NK-92 (cell line): ENCODE data around the gene LITAFD.
"Not testable (repeated sequence)": the region's sequence is repeated elsewhere in the genome, so short reads cannot be mapped to it uniquely, and the experiment has no call there.

Experiments used
- DNase-seq: peaks from one replicate; lab custom pipeline; 2025; ENCODE audit not compliant: unreplicated experiment; lab: John Stamatoyannopoulos, UW

LITAFD gene

DNA sequence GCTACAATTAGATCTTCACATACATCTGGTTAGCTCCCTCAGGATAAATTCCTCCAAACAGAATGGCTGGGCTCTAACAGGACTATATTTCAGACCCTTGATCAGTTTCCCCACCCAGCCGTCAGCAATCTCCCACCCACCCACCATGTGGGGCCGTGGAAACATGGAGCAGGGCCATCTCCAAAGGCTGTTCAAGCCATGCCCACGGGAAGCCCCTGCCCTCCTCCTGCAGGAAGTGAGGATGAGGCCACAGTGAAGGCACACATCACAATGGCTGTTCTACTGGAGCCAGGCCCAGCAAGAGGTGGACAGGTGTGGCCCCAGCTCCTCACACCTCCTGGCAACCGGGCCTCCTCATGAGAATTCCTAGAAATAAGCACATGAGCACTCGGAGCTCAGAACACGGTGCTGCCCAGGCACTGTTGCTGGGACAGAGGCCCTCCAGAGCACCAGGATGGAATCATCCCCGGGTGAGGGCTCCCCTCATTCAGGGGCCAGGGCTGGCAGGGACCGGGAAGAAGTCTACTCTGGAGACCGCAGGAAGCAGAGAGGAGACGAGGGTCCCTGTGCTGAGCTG, at the start of gene LITAFD:
LITAFD (plus strand) TSS at position 311 of the 577 bp plus-strand sequence. CDS start 2,005 bp downstream, outside the sequence.
- no peak for DNase-seq

DNA sequence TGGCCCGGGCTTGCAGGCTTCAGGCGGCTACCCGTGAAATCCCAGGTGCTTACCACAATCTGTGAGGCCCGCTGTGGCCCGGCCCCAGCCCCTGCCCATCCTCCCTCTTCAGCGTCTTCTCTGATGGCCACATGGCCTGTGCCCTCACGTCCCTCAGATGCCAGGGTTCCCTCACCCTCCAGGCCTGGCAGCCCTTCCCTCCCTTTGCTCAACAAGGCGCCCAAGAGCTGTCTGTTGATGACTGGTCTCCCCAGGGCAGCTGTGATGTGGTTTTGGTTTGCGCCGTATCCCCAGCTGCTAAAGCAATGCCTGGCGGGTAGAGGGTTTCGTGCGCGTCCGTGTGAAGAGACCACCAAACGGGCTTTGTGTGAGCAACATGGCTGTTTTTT, 49.4 kb upstream of the LITAFD start:
- no peak for DNase-seq

DNA sequence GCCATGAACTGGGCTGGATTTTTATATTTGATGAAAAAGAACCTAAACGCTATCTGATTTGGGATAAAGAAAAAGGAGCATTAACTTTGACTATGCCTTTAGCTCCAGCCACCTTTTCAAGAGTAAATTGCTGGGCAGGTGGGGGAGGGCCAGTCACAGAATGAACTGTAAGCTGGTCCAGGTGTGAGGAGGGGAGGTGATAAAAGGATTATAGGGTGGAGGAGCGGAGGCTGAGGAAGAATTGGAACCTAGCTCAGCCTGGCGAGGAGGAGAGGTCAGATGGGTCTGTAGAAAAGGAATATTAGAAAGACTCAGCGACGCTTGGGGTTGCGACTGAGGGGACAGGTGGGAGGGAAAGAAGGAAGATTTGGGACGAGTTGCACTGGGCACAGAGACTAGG, 45.4 kb upstream of the LITAFD start:
- DNase-seq, result not testable (repeated sequence)

DNA sequence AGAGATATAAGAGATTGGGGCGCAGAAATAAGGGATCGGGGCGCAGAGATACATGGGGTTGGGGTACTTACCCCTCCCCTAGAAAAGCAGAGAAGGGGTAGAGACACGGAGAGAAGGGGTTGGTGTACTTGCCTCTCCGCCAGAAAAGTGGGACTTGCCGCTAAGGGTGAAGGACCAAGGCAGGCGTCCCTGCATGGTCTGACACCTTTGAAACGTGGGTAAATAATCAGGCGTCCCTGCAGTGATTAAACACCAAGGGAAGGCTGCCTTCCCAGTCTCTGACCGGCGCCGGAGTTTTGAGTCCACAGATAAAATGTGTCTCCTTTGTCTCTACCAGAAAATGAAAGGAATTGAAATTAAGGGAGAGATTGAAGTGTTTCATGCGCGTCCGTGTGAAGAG, 44.6 kb upstream of the LITAFD start:
- not testable (repeated sequence) for DNase-seq

DNA sequence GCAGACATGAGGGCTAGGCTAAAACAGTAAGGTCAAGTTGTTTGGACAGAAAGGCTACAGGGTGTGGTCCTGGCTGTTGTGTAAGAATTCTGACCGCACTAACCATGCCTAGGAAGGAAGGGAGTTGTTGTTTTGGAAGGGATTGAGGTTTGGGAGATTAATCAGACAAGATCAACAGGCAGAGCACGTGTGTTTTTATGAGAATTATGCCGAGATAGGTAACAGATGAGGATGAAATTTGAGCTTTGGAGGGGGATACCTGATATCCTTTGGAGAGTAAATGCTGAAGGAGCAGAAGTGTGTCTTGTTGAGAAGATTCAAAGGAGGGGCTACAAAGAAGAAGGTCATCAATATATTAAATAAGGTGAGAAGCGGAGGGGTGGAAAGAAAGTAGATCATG, 40.1 kb upstream of the LITAFD start:
- not testable (repeated sequence) for DNase-seq

DNA sequence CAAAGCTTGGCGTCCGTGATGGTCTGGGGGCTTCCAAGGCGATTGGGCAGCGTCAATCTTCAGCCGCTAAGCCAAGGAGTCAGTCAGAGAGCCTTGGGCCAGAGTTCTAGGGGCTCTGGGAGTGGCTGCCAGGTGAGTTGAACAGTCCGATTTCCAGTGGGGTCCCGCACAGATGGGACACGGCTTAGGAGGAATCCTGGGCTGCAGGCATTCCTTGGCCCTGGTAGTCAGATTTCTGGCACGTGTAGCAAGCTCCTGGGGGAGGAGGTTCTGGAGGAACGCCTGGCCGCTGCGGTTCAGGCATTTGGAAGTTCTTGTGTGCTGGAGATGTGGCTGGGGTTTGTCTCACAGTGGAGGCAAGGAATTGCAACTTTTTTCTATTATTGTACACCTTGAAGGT, 38.9 kb upstream of the LITAFD start:
- not testable (repeated sequence) for DNase-seq

DNA sequence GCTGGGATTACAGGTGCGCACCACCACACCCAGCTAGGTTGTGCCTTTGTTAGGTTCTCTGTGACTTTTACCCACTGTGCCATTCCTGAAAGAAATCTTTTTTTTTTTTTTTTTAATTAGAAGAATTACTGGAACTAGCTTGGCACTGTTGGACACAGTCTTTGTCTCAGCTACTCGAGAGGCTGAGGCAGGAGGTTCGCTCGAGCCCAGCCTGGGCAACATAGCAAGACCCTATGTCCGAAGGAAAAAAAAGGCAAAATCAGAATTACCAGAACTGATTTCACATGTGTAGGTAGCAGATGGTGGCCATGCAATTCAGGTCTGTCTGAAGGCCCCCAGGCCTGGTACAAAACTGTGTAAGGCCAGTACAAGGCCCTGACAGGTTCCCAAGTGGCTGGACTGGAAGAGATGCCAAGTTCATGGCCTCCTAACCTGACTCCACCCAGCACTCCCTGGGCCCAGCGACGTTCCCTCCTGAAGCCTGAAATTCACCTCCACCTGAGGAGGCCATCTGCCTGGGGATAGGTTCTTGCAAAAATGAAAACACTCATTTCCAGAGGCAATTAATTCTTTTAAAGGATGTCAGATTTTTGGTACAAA, 36.4 kb upstream of the LITAFD start:
- DNase-seq, result no peak

DNA sequence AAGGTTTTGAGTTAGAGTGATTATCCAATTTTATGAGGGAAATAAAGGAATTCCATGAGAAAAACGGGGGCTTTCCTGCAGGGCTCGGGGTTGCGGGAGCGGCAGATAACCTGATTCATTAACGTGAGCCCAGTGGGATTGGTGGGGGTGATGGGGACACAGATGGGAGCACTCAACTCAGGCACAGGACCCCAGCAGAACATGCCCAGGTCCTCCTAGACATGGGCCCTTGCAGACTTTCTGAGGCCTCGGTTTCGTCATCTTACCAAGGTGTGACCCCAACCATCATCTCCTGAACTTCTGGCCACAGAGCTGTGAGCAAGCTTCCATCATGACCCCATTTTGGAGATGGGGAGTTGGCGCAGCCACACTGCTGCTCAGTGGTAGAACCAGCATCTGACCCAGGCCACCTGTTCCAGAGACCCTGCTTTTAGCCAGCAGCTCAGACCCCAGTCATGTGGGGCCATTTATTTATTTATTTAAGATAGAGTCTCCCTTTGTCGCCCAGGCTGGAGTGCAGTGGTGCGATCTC, 35.7 kb upstream of the LITAFD start:
- no peak for DNase-seq

DNA sequence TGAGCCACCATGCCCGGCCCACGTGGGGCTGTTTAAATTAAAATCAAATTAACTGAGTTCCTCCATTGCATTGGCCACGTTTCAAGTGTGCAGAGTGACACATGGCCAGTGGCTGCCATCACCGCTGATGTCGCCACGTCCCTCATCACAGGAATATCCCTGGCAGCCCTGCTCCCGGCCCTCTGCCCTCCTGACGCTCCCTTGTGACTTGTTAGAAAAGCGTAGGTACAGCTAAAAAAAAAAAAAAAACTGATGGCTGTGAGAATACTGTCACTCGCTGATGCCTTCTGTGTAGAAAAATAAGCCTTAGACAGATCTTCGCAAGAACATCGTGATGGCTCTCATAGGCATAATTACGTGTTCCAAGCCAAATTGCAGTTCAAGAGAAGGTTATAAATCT, 35.0 kb upstream of the LITAFD start:
- no peak for DNase-seq

DNA sequence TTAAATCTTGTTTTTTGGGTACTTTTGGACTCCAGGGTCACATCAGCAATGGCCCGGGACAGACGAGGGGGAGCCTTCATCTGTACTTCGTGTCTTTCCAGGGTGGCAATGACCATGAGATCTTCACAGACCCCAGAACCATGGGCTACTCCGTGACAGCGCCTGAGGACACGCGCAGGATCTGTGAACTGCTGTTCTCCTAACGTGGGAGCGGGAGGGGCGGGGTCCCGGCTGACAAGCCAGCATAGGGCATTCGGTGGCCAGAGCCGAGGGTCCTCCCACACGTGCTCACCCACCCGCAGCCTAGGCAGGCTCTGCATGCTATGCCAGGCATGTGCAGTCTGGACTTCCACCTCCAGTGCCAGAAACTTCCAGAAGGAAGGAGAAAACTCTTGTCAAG, 34.5 kb upstream of the LITAFD start:
- no peak for DNase-seq

DNA sequence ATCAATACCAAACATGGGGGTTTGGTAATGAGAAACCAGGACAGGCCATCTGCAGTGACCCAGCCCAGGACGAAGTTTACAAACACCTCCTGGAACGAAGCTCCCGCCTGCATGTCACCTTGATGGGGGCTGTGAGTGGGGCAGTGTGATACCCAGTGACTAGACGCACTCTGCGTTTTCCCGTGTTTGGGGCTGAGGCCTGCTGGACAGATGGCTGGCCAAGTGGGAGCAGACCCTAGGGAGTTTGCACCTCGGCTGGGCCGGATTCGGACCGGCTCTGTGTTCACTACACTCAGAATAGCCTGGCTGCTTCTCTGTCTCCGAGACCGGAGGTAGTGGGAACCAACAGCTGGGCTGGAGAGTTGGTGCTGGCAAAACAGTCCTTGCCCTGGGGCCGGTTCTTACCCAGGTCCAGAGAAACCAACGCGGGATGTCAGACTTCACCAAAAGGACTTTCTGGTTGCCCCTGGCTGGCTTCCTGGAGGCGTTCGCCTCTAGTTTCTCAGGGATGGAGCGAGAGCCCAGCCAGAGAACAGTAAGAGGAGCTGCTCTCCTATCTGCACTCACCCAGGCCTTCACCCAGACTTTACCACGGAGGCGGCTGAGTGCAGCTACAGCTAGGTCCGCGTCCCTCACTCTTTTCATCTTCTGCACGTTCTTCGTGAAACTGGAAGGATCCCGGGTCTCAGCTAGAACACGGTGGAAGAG, 33.8 kb upstream of the LITAFD start:
- no peak for DNase-seq

DNA sequence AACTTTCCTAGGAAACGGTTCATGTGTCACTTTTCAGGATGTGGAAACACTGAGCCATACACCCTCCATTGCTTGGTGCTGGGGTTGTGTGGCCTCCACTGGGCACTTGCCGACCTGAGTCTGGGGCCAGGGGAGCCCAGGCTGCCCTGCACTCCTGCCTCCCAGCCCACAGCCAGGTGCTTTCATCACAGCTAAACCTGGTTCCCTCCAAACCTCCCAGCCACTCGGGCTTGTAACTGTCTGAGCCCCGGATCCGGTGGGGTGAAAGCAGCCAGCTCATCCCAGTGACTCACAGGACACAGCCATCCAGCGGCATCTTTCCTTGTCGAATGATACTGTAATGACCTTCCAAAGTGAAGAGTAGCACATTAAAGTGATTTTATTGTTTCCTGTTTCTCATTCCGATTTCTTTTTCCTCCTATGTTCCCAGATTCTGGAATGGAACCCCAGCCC, 33.2 kb upstream of the LITAFD start:
- DNase-seq, result no peak

DNA sequence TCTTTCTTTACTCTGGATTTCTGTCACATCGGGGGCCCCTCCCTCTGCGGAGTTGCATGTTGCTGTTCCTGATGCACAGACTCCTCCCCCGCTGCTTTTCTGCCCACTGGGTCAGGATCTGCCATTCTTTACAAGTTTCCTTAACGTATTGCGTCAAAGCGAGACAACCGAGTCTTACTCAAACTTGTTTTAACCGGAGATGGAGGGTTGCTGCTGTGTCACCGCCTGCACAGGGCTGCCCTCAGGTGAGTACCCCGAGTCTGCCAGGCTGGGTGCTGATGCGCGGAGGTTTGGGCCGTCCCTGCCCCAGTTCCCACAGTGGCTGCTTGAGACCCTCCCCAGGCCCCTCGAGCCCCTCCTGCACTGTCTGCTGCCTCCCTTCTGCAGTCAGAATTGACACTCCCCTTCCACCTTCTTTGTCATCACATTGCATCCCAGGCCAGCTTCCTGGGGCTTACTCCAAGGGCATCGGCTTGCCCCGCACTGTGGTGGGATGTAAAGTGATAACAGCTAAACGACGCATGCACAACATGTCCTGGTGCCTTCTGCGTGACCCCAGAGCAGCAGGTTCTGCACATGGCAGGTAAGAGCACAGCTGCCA, 32.6 kb upstream of the LITAFD start:
- no peak for DNase-seq

DNA sequence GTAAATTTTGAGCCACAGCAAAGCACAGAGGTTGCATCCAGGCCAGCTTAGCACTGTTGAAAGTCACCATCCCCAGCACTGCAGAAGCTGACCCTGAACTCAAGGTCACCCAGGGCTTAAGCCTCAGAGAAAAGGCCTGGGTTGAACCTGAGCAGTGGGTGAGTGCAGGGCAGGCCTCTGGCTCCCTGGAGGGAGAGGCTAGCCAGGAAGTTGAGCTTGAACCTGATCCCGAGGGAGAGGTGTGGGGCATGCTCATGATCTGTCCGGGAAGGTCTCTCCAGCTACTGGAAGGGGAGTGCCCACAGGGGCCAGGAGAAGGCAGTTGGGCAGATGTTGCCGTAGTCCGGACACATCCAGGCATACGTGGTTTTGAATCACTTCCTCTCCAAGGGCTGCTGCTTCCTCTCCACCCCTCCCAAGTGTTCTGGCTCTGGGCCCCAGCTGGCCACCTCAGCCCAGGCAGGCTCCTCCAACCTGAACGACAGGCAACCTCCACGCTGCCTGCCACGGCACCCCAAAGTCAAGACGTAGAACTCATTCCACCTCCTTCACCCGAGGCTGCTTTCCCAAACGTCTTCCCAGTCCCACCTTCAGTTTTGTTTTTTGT, 31.8 kb upstream of the LITAFD start:
- no peak for DNase-seq

DNA sequence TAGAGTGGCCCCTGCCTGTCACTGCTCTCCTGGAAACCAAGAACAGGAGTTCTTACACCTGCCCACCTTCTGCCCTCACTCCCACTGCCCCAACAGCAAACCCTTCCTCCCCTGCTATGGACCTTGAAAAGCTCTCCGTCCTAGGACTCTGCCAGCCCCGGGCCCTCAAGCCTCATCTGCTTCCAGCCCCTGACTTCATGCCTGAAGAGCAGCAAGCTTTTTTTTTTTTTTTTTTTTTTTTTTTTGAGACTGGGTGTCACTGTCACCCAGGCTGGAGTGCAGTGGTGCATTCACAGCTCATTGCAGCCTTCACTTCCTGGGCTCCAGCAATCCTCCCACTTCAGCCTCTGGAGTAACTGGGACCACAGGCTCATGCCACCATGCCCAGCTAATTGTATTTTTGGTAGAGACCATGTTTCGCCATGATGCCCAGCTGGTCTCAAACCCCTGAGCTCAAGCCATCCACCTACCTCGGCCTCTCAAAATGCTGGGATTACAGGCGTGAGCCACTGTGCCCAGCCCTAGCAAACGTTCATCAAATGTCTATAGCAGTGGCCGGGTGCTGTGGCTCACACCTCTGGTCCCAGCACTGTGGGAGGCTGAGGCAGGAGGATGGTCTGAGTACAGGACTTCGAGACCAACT, 30.3 kb upstream of the LITAFD start:
- DNase-seq, result no peak

DNA sequence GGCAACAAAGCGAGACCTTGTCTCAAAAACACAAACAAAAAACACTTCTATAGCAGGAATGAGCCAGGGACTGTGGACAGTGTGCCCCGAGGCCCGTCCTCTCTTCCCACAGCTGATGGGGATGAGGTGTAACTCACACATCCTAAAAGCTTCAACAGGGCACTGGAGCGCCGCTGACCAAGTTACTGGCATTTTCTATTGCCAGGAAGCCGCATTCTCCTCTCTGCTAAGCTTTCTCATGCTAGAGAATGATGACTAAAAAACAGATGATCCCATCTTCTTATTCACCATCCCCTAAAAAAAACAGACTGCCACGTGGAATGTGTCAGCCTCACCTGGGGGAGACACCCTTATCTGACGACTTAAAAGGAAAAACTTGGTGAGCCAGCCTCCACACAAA, 29.6 kb upstream of the LITAFD start:
- no peak for DNase-seq

DNA sequence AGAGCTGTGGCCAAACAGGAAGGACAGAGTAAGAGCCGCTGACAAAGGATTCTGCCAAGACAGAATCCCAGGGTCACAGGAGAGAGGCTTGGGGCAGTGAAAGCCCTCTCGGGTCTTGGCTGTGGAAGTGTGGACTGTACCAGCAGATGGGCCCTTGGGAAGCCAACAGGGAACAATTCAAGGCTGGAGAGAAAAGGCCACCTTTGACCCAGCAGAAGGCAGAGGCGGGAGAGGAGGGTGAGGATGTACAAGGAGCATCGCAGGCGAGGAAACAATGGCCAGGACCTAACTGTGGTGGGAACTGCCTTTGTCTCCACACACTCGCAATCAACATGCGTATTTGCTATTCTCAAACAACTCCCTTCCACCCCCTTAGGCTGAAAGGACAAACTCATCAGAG, 29.0 kb upstream of the LITAFD start:
- no peak for DNase-seq

DNA sequence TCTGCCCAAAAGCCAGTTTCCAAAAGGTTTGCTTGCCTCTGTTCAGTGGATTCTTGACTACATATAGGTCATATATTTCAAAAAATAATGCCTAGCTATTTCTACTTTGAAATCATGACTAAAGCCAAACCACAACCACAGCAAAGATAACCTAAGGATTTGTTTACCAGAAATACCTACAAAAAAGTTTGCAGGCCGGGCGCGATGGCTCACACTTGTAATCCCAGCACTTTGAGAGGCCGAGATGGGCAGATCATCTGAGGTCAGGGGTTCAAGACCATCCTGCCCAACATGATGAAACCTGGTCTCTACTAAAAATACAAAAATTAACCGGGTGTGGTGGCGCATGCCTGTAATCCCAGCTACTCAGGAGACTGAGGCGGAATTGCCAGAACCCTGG, 28.5 kb upstream of the LITAFD start:
- DNase-seq, result no peak

DNA sequence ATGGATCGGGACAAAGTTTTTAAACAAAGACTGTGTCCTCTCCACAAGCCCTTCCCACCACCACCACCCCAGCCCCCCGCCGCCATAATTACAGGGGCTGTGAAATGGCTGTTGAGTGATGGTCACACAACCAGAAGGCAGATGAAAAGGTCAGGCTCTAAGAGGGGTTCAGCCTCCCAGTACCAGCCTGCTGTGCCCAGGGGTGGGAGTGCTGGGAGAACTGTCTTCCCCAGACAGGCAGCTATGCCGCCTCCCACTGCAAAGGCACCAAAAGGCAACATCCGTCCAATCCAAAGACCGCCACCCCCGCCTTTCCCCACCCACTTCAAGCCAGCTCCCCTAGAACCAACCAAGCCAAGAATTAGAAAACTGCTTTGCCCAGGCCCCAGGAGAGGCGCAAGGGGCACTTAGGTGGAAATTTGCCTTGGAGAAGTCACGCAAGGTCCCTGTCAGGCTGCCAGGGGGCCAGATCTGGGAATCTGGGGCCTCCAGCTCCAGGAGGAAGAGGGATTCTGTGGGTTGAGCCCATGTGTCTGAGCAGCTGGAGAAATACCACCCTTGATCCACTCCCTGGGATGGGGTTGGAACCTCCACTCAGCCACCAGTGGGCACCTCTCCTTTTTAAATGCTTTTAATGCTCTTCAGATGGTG, 27.7 kb upstream of the LITAFD start:
- DNase-seq, result no peak

DNA sequence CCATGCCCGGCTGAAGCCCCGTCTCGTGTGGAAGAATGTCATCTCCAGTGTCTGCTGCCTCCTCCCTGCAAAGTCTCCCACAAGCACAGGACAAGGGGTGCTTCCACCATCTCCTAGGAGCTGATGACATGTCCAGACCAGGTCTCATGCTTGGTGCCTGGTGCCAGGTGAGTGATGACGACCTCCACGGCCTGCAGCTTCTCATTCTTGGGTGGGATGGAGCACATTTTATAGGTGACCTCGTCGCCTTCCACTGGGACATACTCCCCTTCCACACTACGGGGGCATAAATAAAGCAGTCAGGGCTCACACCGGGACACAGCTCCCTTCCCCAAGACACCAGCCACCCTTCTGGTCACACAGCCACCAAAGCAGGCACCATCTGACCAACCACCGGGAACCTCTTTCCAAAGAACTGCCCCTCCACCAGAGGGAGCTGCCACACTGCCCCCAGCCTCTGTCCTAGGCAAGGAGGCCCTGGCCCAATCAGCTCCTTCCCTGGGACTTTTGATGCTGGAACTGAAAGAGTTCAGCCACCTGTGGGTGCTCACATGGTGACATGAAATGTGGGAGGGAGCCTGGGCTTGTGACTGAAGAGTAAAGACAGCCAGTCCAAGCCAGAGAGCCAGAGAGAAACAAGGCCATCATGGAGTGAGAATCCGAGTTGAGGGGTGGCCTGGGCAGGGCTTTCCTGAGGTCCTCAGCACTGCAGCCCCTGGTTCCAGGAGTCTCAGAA, 26.9 kb upstream of the LITAFD start:
- DNase-seq, result no peak
